HS-27A (cell line): ENCODE data around the gene NCAN.
"Not testable (repeated sequence)": the region's sequence is repeated elsewhere in the genome, so short reads cannot be mapped to it uniquely, and the experiment has no call there.

Experiments used
- DNase-seq: peaks from one replicate; pipeline ENCODE4 v3.0.0-alpha.2; 2012; ENCODE audit warnings: low read depth, missing footprints

NCAN gene

DNA sequence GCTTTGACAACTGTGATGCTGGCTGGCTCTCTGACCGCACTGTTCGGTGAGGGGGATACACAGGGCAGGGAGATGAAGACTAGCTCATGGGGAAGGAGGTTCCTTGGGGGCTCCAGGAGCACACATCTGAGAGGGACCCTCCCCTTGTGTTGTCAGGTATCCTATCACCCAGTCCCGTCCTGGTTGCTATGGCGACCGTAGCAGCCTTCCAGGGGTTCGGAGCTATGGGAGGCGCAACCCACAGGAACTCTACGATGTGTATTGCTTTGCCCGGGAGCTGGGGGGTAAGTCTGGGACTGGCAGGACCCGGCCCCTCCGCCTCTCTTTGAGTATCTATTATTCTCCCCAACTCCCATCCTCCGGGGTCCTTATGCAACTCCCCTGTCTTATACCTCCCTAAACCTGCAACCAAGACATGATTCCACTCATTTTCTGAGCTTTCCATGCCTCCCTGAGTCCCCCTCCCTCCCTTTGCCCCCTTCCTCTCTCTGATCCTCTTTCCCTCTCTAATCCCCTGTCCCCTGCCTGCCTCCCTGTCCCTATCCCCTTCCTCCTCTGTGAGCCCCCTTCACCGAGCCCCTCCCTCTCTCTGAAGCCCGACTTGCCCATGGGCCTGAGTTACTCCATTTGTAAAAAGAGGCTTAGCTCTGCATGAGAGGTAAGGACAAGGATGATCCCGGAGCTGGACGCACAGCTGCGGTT is 12.5 kb downstream of the NCAN start:
- DNase-seq: no peak

- no peak for DNase-seq
These were observed 13.2 kb downstream of the NCAN start for GRCh38 chr19:19224852-19225494.

DNA sequence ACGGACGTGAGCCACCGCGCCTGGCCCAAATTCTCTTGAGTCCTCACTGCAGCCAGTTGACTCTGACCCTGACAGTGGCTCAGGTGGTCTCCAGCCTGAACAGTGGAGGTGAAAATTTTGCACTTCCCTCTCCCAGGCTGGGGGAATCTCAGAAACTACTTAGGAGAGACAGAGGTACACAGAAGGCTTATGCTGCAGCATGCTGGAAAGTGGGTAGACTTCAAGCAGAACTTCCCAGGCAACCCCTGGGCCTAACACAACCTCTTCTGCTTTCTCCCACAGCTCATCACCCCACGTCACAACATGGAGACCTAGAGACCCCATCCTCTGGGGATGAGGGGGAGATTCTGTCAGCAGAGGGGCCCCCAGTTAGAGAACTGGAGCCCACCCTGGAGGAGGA is 14.4 kb downstream of the NCAN start:
- no peak for DNase-seq

DNA sequence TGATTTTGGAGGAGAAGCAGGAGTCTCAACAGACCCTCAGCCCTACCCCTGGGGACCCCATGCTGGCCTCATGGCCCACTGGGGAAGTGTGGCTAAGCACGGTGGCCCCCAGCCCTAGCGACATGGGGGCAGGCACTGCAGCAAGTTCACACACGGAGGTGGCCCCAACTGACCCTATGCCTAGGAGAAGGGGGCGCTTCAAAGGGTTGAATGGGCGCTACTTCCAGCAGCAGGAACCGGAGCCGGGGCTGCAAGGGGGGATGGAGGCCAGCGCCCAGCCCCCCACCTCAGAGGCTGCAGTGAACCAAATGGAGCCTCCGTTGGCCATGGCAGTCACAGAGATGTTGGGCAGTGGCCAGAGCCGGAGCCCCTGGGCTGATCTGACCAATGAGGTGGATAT is 14.9 kb downstream of the NCAN start:
- no peak for DNase-seq

DNA sequence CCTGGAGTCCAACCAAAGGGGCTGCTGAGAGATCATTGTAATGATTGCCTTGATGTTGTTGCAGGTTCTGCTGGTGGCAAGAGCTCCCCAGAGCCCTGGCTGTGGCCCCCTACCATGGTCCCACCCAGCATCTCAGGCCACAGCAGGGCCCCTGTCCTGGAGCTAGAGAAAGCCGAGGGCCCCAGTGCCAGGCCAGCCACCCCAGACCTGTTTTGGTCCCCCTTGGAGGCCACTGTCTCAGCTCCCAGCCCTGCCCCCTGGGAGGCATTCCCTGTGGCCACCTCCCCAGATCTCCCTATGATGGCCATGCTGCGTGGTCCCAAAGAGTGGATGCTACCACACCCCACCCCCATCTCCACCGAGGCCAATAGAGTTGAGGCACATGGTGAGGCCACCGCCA is 15.5 kb downstream of the NCAN start:
- no peak for DNase-seq

DNA sequence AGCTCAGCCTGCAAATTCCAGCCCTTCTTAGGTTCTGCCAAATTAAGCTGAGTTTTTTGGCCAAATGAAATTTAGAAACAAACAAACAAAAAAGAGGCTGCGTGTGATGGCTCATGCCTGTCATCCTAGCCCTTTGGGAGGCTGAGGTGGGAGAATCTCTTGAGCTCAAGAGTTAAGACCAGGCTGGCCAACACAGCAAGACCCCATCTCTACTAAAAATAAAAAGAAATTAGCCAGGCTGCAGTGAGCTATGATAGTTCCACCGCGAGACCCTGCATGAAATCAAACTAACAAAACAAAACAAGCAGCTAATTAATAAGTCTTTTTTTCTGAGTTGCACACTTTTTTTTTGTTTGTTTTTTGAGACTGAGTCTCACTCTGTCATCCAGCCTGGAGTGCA is 17.9 kb downstream of the NCAN start:
- no peak for DNase-seq

DNA sequence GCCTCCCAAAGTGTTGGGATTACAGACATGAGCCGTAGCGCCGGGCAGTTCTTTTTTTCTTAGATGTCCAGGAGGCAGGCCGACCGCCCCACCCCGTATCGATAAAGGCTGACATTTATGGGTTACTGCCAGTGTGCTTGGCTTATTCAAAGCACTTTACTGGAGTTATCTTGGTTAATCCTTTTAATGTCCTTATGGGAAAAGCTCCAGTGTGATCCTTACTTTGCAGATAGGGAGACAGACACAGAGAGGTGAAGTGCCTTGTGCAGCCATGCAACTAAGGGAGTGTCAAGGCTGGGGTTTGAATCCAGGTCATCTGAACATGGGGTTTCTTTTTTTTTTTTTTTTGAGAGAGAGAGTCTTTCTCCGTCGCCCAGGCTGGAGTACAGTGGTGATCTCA is 19.2 kb downstream of the NCAN start:
- no peak for DNase-seq

DNA sequence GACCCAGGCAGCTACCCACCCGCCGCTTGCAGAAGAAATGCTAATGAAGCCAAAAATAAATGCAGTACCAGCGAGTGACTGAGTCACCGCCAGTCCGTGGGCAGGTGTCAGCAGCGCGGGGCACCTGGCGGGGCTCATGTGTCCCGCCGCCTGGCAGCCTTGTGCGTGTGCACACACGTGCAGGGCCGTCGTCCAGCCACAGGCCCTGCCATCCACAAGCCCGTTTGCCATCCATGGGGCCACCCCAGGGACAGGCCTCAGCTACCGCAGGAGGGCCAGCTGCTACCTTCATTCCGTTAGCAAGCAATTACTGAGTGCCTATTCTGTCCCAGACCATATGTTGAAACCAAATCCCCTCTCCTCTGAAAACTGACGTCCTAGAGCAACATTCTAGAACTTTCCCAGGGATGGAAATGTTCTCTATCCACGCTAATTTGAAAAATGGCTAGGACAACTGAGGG is 20.5 kb downstream of the NCAN start:
- no peak for DNase-seq

DNA sequence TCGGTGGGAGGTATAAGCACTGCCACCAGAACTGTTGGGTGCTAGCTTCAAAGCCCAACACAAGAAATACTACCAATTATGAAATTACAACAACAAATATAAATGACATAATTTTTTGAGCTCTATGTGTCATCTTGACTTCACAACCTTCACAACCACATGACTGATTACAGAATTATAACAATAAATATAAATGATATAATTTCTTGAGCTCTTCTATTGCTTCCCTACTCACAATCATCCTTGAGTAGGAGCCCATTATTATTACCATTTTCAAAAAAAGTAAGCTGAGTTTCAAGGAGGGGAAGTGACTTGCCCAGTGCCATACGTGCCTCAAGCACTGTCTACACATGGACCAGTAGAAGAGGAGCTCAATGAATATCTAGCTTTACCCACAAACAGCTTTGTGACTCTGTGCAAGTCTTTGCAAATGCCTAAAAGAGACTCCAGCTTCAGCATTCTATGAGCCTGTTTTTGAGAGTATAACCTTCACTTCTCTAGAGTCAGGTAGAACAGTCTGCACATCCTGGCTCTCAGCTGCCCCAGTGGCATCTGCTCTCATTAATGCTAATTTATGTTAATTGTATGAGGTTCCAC is 22.6 kb downstream of the NCAN start:
- DNase-seq: no peak

DNA sequence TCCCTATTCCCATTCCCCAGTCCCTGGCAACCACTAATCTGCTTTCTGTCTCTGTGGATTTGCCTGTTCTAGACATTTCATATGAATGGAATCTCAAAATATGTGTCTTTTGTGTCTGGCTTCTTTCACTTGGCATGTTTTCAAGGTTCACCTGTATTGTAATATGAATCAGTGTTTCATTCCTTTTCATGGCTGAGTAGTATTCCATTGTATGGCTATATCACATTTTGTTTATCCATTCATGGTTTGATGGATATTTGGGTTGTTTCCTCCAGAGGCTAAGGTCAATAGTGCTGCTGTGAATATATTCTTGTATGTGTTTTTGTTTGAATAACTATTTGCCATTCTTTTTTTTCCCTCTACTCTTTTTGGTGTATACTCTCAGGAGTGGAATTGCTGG is 24.4 kb downstream of the NCAN start:
- DNase-seq: no peak

DNA sequence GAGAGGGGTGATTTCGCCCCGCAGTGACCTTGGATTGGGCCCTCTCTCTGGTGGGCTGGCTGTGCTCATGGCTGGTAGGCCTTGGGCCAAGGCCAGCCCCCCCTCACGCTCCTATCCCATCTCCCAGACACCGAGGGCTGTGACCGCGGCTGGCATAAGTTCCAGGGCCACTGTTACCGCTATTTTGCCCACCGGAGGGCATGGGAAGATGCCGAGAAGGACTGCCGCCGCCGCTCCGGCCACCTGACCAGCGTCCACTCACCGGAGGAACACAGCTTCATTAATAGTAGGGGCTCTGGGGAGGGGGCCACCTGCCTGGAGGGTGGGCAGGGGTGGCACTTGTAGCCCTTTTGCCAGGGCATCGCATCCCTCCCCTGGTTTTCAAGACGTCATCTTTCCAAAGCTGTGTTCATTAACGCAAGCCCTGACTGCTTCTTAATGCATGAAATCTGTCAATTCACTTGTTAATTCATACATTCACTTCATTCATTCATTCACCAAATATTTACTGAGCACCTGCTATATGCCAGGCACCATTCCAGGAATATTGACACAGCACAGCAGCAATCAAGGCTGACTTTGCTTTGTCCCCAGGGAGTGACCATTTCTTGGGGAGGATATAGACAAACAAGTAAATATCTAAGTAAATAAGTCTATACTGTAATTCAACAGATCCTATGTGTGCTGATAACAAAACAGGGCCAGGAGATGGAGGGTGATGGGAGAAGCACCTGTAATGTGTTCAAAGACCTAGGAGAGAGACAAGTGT is 26.6 kb downstream of the NCAN start:
- no peak for DNase-seq

DNA sequence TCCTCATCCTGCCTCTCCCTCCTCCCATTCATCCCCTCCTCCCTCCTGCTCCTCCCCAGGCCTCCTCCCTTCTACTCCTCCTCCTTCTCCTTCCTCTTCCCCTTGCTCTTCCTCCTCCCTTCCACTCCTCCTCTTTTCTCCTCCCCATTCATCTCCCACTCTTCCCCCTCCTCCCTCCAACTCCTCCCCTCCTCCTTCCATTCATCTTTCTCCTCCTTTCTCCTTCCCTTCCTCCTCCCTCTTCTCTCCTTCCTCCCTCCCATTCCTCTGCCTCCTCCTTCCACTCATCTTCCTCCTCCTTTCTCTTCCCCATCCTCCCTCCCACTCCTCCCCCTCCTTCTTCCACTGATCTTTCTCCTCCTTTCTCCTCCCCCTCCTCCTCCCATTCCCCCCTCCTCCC is 27.9 kb downstream of the NCAN start:
- DNase-seq: no peak

GRCh38 chr19:19240476-19240875 is 28.7 kb downstream of the NCAN start:
- DNase-seq: no peak

DNA sequence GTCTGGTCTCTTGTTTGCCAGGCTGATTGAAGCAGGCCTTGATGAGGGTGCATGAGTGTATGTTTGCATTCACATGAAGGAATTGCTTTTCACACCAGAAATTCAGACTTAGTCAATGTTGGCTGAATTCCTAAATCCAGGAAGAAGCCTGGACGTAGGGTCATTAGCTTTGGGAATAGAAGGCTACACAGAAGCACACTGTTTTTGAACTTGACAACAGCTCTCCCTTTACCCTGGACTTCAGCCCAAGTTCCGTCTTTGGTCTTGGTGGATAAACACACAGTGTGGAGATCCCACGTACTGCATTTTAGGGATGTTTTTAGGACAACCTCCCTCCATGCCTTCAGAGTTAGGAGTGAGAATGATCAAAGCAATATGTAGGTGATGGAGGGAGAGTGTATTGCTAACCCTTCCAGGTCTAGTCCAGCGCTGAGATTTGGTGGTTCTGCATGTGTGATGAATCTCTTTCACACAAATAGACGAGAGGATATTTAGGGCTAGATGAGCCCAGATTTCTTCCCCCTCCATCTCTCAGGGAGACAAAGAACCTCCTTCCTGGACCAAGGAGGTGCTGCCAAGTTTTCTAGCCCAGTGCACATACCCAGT is 38.5 kb downstream of the NCAN start:
- no peak for DNase-seq

- DNase-seq: not testable (repeated sequence)
These were observed 41.7 kb downstream of the NCAN start for GRCh38 chr19:19253409-19253808.

DNA sequence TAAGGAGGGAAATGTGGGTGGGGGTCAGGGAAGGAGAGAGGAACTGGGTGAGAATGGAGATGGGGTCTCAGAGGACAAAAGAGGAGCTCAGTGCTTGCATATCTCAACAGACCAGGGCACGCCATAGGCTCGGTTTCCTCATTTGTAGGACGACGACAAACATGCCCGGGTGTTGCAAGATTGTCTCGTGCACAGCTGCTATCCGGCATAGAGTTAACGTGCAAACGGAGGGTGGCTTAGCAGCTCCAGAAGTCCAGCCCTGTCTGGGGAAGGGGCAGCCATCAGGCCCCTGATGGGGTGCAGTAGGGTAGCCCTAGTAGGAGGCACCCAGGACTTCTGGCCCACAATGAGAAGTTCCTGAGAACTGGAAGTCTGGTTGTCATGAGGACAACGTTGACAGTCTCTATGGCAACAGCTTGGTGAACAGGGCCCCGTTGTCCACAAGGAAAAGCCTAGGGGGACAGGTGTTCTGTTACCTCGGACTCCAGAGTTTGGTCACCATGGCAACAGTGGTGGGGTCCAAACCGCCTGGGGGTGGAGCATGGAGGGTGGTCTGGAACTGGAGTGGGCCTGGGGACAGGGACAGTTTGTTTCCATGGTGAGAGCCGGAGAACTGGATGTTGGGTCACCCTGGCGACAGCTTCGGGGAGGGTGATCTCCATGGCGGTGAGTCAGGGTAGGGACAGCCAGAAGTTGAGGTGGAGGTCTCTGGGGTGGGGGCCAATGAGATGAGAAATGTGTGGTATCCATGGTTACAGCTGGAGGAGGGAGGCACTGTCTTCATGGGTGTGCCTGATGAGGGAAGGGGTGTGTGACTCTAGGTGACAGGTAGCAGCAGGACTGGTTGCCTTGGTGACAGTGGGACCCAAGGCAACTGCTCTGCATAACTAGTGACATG is 44.6 kb downstream of the NCAN start:
- DNase-seq: no peak

GRCh38 chr19:19257137-19257536 is 45.4 kb downstream of the NCAN start:
- DNase-seq: no peak

DNA sequence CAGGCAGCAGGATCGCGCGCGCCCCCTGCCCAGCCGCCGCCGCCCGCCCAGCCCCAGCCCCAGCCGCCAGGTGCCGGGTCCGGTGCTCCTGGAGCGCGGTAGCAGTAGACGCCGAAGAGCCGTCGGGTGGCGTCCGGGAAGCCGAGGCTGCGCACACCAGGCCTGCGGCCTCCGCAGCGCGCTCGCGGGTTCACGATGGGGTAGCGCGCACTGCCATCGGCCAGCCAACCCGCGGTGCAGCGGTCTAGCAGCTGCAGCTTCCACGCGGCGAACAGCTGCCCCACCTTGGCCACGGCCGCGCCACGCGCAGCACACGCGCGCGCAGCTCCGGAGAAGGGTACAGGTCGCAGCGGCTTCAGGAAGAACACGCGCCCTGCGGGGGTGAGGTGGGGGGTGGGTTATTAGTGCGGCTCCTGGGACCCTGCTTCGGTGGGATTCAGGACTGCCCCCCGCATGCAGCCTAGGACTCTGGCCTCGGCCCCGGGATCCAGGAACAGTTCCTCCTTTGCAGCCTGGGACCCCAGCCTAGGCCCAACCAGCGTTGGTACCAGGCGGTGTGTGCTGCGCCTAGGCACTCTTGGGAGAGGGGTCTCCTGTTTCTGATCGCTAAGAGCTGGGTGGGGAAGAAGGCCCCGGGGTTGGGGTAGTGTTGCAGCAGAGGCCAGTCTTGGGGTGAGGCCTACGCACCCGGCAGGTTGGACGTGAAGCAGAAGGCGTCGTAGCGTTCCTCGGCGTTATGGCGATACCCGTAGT is 46.3 kb downstream of the NCAN start:
- no peak for DNase-seq

DNA sequence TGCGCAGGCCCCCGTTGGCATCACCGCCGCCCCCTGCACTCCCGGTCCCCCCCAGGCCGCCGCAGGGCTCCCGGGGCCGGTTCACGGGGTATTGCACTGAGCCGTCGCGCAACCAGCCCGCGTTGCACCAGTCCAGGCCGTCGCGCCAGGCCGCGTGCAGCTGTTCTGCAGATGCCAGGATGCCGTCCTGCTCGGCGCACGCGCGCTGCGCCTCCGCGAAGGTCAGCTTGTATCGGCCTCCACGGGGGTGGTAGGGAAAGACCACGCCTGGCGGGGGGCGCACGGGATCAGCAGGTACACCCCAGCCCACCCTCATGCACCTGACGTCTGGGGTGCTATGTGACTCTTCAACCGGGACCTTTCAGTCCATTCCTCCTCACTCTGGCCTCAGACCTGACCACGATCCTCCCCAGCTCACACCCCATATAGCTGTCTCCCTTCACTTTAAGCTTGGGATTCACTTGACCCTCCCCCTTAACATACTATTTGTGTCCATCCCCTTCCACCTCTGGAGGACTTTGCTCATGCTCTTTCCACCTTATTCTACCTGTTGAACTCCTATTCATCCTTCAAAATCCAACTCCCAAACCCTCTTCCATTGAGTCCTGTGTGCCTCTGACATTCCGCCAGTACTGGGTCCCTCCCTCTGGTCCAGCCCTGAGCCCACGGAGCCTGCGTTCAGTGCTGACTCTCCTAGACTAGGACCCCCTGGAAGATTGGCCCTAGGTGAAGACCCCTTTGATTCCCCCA is 47.0 kb downstream of the NCAN start:
- DNase-seq: no peak

GRCh38 chr19:19259741-19260140 is 48.0 kb downstream of the NCAN start:
- DNase-seq: no peak
